ENCODE data around the gene USP14.

The USP14 gene

DNA sequence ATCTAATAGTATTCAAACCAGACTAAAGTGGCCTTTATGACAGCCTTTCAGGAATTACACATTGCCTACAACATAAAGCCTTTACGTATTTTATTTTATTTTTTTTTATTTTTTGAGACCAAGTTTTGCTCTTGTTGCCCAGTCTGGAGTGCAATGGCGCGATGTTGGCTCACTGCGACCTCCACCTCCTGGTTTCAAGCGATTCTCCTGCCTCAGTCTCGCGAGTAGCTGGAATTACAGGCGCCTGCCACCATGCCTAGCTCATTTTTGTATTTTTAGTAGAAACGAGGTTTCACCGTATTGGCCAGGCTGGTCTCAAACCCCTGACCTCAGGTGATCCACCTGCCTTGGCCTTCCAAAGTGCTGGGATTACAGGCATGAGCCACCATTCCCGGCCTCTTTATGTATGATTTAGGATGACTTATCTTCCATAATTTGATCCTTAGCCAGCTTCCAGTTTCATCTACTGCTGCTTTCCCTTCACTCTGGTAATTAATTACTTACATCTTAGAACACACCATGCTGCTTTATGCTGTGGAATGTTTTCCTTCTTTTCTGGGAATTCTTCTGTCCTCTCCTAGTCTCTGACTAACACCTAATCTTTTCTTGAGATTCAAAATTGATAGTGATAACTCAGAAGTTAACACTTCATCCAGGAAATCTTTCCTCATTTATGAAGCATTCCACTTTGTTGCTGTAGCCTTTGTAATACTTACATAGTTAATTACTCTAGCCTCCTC, 2.6 kb downstream of the USP14 start:
- no peak for DNase-seq
- H4K20me1 ChIP-seq (ENCODE audit: insufficient read depth, low read length): peaks cover 51% of the 10 kb centered on the region
- peak overlapping the region; percentile 80; the same call in 1 of the 2 replicates for H3K9ac ChIP-seq (ENCODE audit: low read depth, low read length)
- no peak overlapping the region for H3K27ac ChIP-seq (ENCODE audit: low read length)
- H3K9me3 ChIP-seq (ENCODE audit: insufficient read depth, low read length, severe bottlenecking): no peaks in the 10 kb centered on the region
- peak overlapping the region in 1 of 2 experiments; percentile 84; a peak in 1 of 4 replicates for H3K4me3 ChIP-seq (ENCODE audit: low read depth in 1 of 2, low read length in 2 of 2)
- H3K36me3 ChIP-seq (ENCODE audit: insufficient read depth, low read length): peaks cover 37% of the 10 kb centered on the region
- H2AFZ ChIP-seq (ENCODE audit: low read depth, low read length): no peak overlapping the region
- H3K27me3 ChIP-seq (ENCODE audit: insufficient read depth, low read length, poor library complexity): no peaks in the 10 kb centered on the region
- H3K79me2 ChIP-seq (ENCODE audit: insufficient read depth, low read length): peaks cover 79% of the 10 kb centered on the region
- peak overlapping the region; percentile 81; the same call in 1 of the 2 replicates for H3K4me2 ChIP-seq (ENCODE audit: insufficient read depth, low read length)
- ATAC-seq (ENCODE audit: insufficient read depth, low read depth): no peak
- no peak for TF ChIP-seq EZH2 (IDR thresholded peaks at IDR 0.05; ENCODE audit: borderline replicate concordance, low read depth, low read length, severe bottlenecking)
- TF ChIP-seq, protein P1, sequence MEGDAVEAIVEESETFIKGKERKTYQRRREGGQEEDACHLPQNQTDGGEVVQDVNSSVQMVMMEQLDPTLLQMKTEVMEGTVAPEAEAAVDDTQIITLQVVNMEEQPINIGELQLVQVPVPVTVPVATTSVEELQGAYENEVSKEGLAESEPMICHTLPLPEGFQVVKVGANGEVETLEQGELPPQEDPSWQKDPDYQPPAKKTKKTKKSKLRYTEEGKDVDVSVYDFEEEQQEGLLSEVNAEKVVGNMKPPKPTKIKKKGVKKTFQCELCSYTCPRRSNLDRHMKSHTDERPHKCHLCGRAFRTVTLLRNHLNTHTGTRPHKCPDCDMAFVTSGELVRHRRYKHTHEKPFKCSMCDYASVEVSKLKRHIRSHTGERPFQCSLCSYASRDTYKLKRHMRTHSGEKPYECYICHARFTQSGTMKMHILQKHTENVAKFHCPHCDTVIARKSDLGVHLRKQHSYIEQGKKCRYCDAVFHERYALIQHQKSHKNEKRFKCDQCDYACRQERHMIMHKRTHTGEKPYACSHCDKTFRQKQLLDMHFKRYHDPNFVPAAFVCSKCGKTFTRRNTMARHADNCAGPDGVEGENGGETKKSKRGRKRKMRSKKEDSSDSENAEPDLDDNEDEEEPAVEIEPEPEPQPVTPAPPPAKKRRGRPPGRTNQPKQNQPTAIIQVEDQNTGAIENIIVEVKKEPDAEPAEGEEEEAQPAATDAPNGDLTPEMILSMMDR (IDR thresholded peaks at IDR 0.05; ENCODE audit: borderline replicate concordance, extremely low read depth, low read length, poor library complexity, severe bottlenecking): no peak
- peaks cover 33% of the 10 kb centered on the region for H3K4me1 ChIP-seq (ENCODE audit: insufficient read depth, low read length)

- Histone ChIP-seq H2AFZ (ENCODE audit: low read depth, low read length) (no peak overlapping the region), H3K27me3 (ENCODE audit: insufficient read depth, low read length, poor library complexity) (no peaks in the 10 kb centered on the region), H3K36me3 (ENCODE audit: insufficient read depth, low read length) (peaks cover 61% of the 10 kb centered on the region), H4K20me1 (ENCODE audit: insufficient read depth, low read length) (peaks cover 15% of the 10 kb centered on the region; the same call in 1 of the 2 replicates), H3K4me1 (ENCODE audit: insufficient read depth, low read length) (no peaks in the 10 kb centered on the region), H3K4me3 (ENCODE audit: low read depth in 1 of 2, low read length in 2 of 2) (no peak overlapping the region), H3K4me2 (ENCODE audit: insufficient read depth, low read length) (no peak overlapping the region), H3K79me2 (ENCODE audit: insufficient read depth, low read length) (peaks cover 61% of the 10 kb centered on the region), H3K27ac (ENCODE audit: low read length) (no peak overlapping the region), H3K9ac (ENCODE audit: low read depth, low read length) (no peak overlapping the region), H3K9me3 (ENCODE audit: insufficient read depth, low read length, severe bottlenecking) (no peaks in the 10 kb centered on the region)
- no peak for TF ChIP-seq EZH2 (IDR thresholded peaks at IDR 0.05; ENCODE audit: borderline replicate concordance, low read depth, low read length, severe bottlenecking)
- TF ChIP-seq, protein P1 (IDR thresholded peaks at IDR 0.05; ENCODE audit: borderline replicate concordance, extremely low read depth, low read length, poor library complexity, severe bottlenecking): no peak
- ATAC-seq (ENCODE audit: insufficient read depth, low read depth): no peak
- DNase-seq: no peak
These were observed 14.0 kb downstream of the USP14 start for GRCh38 chr18:172361-172760.

DNA sequence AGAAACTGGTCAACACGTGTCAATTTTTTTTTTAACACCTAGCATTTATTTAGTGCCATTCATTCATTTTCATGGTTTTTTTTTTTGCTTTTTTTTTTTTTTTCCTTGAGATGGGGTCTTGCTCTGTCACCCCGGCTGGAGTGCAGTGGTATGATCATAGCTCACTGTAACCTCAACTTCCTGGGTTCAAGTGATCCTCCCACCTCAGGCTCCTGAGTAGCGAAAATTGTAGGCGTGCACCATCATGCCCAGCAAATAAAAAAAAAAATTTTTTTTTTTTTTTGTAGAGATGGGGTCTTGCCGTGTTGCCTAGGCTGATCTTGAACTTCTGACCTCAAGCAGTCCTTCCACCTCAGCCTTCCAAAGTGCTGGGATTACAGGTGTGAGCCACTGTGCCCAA, 21.1 kb downstream of the USP14 start:
- H3K4me3 ChIP-seq (ENCODE audit: low read depth in 1 of 2, low read length in 2 of 2): no peak overlapping the region
- no peaks in the 10 kb centered on the region for H3K4me1 ChIP-seq (ENCODE audit: insufficient read depth, low read length)
- H3K79me2 ChIP-seq (ENCODE audit: insufficient read depth, low read length): peaks cover 85% of the 10 kb centered on the region
- no peak for TF ChIP-seq EZH2 (IDR thresholded peaks at IDR 0.05; ENCODE audit: borderline replicate concordance, low read depth, low read length, severe bottlenecking)
- TF ChIP-seq, protein P1 (IDR thresholded peaks at IDR 0.05; ENCODE audit: borderline replicate concordance, extremely low read depth, low read length, poor library complexity, severe bottlenecking): no peak
- H3K4me2 ChIP-seq (ENCODE audit: insufficient read depth, low read length): no peak overlapping the region
- no peaks in the 10 kb centered on the region for H3K27me3 ChIP-seq (ENCODE audit: insufficient read depth, low read length, poor library complexity)
- peak; percentile 29 for DNase-seq
- H3K9me3 ChIP-seq (ENCODE audit: insufficient read depth, low read length, severe bottlenecking): no peaks in the 10 kb centered on the region
- peaks cover 62% of the 10 kb centered on the region for H3K36me3 ChIP-seq (ENCODE audit: insufficient read depth, low read length)
- no peak overlapping the region for H3K9ac ChIP-seq (ENCODE audit: low read depth, low read length)
- H2AFZ ChIP-seq (ENCODE audit: low read depth, low read length): no peak overlapping the region
- H3K27ac ChIP-seq (ENCODE audit: low read length): no peak overlapping the region
- ATAC-seq (ENCODE audit: insufficient read depth, low read depth): peak; percentile 54; the same call in 1 of the 3 replicates
- peaks cover 25% of the 10 kb centered on the region; the same call in 1 of the 2 replicates for H4K20me1 ChIP-seq (ENCODE audit: insufficient read depth, low read length)

All from DND-41 (cell line).